DMS53 (cell line): ENCODE data around the gene GABBR2.

Experiments
- DNase-seq: peaks from one replicate; lab custom pipeline; 2025; lab: John Stamatoyannopoulos, UW

Gene GABBR2

DNA sequence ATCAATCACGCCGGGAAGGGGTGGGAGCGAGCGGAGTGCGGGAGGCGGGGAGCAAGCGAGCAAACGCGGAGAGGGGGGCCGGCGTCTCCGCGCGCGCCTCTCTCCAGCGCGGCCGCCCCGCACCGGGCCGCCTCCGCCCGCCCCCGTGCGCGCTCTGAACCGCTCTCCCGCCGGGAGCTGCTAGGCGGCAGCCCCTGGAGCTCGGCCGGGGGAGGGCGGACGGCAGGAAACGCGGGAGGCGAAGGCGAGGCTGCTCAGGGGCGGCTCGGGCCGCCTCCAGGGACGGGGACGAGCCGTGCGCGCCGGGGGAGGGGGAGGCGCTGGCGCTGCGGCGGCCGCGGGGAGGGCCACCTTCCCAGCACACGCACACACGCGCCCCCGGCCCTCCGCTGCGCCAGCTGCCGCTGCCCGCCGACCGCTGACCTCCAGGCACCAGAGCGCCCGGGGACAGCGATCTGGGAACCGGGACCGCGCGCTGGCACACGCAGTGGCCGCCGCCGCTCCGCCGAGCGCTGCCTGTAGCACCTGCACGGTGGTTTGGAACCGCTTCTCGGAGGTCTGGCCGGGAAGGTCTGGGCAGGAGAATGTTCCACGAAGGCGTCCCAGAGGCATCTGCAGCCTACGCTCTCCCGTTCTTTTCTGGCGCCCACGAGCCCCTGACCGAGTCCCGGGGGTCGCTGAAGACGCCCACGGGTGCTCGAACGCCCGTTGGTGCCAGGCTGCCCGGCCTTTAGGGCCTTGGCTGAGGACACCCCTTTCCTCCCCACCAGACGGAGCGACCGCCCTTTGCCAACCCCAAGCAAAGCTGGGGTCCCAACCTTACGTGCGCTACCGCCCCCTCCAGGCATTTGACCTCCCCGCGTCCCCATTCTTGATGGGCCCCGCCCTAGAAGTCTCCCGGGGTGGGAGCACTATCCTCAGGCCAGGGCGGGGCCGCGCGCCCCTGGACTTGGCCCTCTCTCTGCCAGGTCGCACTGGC, at the start of gene GABBR2:
GABBR2 (minus strand) TSS at position 3 of the 979 bp plus-strand sequence. CDS start 198 bp downstream, outside the sequence.
- DNase-seq, result peak; percentile 70

DNA sequence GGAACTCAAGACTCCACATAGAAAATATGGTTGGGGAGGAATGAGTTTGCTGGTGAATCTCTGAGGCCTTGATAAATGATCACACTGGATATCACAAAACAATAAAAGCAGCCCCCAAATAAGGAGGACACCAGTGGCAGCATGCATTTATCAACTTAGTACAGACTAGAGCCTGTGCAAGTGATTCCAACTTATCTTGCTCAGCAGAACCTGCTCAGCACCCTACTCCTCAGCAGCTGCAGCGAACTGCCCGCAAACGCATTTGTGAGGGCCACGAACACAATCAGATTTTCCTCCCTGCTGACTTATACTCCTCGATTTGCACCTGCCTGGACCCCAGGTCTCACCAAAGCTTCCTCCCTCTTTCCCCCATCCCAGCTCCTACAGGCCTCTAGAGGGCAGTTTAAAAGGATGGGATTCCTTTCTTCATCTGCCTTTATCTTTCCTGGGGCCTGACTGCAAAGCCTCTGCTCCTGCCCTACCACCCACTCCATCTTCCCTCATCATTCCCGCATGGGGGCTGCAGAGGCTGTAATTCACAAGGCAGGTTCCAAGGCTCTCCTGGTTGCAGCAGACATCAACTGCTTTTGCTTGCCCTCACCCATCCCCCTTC, 46.4 kb upstream of the GABBR2 start:
- DNase-seq, result no peak

DNA sequence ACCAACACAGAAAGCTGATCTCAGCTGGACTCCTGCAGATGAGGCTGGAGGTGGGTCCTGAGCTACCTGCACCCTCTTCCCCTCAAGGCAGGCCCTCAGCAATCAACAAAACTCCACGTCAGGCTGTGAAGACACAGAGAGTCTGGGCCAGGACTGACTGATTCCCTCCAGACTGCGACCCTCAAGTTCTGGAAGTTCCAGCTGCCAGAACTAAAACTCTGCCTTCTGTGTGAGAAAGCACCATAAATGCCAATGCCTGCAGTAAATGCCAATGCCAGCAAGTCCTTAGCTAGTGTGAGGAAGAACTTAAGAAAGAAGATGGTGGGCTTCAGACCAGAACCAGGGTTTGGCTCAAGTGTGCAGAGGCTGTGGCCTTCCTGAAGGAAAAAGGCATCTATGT, 42.5 kb upstream of the GABBR2 start:
- DNase-seq, result no peak

DNA sequence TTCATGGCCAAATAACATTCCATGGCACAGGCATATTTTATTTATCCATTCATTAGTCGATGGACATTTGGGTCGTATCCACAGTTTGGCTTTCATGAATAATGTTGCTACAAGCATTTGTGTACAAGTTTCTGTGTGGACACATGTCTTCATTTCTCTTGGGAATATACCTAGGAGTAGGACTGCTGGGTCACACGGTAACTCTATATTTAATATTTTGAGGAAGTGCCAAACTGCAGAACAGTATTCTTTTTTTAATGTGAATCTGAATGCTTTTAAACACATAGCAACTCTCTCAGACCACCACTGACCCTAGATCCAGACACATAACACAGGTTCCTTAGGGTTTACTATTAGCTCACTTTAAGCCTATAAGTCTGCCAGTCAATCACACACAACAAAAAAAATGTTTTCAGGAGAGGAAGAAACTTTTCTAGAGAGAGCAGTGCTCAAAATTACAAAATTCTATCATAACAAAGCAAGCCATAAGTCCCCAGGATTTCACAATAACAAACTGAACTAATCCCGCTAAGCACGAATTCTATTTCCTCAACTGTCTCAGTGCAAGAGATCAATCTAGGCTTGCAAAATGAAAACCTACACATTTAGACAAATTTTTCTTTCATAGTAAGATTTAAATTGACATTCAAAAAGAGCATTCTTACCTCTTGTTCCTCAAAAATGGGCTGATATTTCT, 41.8 kb upstream of the GABBR2 start:
- no peak for DNase-seq

DNA sequence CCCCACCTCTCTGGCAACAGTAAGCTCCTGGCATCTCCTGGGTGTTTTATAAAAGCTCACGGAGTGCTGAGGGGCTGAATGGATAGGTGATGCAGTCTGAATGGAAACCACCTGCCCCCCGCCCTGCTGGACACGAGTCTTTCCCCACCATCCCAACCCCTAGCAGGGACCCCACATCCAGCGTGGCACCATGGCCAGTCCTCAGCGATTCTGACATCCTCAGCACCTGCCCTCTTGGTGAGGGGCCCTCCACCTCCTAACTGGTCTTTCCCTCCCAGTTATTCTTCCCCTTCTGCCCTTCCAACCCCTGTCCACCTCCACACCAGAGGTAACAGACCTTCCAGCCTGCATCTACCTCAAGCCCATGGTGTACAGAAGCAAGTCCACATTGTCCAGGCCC, 38.7 kb upstream of the GABBR2 start:
- no peak for DNase-seq

DNA sequence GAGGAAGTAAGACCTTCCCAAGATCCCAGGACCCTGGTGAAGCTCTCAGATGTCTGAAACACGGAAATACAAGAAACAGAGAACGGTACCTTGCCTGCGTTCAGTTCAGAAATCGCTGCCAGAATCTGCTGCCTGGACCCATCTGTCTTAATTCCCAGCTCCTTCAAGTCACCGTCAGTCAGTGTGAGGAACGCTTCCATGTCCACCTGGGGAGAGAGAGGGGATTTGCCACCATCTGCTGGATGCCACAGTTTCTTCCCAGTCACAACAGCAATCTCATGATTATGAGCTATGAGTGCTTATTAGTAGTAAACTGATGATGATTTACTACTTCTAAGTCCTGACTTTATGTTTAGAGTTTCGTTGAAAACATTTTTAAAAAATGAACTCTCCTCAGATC, 36.7 kb upstream of the GABBR2 start:
- DNase-seq, result no peak

DNA sequence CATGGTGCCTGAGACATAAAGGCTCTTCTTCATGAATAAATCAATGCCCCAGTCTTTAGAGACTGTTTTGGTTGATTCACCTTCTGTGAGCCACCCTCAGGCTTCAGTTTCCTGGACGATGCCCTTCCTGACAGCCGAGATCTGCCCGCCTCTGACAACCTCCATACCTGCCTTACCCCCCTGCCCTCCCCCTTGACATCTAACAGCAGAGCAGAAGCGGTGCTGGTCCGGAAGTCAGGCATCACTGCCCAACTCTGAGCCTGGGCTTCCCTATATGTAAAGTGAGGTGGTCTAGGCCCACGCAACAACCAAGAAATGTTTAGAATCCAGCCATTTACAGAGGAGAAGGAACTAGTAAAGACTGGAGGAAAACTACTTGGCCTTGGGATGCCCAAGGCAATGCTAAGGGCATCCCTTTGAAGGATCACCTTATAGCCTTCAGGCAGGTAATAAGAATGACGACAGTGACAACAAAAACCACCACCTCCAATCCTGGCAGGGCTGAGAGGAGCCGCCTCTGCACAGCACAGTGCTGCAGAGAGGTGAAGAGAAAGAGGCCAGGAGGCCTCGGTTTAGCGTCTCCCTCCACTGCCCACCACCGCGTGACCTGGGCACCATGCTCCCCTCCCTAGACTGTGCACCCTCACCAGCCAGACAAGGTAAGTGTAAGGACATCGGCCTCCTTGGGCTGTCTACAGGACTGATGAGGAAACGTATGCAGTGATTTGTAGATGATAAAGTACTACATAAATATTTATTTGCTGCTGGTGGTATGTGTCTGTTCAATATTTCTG, 35.3 kb upstream of the GABBR2 start:
- no peak for DNase-seq

DNA sequence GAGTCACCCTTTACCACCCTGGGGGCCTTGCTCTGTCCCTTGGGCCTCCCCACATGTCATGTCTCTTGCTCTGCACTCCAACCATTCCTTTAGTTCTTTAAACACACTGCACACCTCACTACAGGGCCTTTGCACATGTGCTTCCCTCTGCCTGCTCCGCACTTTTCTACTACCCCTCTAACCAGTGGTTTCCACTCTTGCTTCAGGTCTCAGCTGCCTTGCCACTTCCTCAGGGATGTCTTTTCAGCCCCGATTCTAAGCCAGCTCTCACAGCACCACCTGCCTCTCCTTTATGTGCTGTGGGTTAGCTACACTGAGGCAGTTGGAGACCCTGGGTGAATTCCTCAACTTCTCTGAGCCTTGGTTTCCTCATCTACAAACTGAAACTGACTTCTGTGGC, 34.6 kb upstream of the GABBR2 start:
- DNase-seq, result no peak

DNA sequence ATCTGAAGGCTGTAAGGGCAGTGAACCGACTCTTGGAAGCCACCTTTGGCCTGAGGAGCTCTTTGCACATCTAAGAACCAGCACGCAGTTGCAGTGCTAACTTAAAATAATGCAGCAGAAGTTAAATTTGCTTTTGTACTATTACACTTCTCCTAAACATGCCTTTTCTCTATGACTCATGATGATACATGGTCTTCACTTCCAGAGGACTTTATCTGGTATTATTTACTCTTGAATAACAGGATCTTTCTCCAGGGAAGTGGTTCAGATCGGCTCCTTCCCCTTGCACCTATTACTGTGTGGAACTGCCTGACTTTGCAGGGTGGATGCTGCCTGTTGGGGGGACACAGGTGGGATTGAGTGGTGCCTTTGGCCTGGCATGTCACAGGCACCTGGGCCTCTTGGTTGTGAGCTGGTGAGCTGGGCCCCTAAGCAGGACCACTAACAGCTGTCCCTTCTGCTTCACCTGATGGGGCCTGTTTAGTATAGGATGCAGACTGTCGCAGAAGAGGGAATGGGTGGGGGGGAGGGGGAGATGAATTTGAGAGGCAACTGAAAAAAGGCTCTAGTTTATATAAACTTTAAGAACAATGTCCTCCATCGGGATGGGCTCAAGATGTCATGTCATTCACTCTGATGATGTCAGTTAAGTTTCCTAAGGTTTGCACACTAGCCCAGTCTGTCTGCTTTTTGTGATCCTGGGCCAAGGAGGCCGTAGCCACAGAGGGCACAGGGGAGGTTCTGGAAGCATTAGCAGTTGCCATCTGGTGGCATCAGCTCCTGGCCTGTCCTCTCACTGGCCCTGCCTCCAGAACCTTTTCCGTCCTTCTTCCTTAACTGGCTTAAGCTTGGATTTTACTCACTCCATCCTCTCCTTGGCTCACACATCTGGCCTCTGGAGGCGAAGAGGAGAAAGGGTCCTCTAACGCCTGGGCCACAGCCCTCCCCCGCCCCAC, 33.9 kb upstream of the GABBR2 start:
- no peak for DNase-seq

DNA sequence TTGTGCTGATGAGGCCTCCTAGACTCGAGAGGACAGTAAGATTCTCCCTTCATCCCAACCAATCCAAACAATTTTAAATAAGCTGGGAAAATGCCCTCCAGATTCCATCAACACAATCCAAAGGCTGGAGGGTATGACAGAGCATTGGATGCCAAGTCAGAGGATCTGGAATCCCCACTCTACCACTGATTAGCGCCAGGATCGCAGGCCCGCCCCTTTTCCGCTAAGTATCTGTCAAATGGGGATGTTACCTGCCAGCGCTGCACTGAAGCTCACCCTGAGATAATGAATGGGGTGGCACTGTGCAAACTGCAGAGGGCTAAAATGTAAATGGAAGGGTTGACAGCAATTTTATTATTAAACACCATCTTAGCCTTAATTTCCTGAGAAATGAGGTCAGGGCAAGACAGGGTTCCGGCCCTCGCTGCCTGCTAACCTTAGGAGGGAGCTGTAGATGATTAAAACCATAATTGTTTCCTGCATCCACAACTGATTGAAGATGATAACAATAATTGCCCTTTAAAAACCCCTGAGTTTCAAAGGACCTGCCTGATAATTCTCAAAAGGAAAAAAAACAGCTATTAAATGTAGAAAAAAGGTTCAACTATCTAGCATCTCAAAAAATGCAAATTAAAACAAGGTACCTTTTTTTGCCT, 31.6 kb upstream of the GABBR2 start:
- DNase-seq, result no peak

DNA sequence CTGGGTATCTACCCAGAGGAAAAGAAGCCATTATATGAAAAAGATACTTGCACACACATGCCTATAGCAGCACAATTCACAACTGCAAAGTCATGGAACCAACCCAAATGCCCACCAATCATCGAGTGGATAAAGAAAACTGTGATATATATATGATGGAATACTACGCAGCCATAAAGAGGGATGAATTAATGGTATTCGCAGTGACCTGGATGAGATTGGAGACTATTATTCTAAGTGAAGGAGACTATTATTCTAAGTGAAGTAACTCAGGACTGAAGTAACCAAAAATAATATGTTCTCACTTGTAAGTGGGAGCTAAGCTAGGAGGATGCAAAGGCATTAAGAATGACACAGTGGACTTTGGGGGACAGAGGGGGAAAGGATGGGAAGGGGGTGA, 30.0 kb upstream of the GABBR2 start:
- DNase-seq, result no peak

DNA sequence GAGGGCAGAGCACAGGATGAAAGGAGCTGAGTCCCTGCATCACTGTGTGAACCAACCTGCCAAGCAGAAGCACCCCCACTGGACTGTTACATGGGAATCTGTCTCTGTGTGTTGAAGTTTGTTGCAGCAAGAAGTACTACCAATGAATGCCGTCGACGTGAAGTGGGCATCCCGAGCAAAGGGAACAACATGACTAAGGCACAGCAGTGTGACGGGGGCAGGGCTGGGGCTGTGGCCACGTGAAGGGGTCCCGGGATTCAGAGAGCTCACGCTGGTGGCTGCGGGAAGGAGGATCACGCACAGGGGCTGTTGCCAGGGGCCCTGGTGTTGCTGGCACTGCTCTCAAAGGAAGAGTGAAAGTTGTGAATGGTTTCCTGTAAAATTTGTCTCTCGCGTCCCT, 27.5 kb upstream of the GABBR2 start:
- DNase-seq, result no peak

DNA sequence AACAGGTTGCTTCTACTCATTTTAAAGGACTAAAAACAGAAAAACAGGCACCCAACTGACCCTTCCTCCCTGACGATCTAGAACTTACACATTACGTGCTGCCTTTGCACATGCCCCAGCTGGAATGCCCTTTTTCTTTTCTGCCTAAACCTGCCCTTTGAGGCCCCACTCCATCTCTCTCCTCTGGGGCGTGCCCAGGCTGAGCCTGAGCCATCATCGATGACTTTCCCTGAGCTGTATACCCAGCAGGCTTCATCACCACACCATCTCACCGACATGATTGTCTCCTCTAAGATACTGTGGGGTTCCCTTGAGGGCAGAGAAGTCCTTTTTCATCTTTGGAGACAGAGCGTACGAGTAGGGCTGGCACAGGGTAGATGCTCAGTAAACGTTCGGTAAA, 24.1 kb upstream of the GABBR2 start:
- DNase-seq, result no peak

DNA sequence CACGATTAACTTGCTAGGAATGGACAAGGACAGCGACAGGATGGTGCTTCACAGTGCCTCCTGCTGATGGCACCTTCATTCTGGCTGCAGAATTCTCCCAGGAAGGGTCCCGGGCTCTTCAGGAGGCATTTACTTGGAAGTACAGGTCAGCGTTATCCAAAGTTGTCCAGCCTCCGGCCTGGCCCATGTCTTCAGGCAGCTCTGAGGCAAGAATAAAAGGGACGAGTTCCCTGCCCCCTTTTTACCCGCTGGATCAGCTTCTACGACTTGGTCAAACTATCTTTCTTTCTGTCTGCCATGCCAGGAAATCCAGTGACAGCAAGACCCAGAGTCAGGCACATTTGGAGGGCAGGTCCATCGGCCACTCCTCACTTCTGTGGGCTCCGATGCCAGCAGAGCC, 23.4 kb upstream of the GABBR2 start:
- no peak for DNase-seq

DNA sequence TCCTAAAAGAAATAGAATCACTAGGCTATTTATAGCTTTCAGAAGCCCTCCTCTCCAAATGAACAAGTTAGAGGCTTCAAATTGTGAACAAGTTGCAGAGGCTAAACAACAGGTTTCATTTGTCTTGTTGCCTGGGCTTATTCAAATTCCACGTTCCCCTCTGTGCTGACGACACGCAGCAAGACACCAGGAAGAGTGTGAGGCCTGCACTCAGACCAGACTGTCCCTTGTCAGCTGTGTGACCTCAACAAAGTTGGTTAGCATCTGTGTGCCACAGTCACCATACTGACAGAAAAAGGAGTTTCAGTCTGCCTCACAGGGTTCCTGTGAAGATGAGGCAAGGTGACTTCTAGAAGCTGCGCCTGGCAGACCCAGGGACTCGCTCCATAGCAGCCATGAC, 22.1 kb upstream of the GABBR2 start:
- DNase-seq, result no peak

DNA sequence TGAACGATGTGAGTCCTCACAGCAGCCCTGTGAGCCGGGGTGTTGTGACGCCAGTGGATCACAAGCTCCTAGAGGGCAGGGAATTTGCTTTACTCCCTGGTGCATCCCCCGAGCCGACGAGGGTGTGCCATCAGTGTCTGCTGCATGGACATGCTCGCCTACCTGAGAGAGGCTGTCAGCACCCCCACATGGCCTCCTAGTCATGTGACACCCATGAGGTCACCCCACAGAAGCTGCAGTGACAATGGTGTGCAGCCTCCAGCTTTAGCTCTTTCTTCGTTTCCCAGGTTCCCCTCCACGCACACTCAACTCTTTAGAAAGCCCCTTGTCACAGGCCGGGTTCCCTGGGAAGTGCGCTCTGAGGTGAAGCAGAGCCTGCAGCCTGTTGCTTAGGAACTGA, 19.8 kb upstream of the GABBR2 start:
- DNase-seq, result no peak

DNA sequence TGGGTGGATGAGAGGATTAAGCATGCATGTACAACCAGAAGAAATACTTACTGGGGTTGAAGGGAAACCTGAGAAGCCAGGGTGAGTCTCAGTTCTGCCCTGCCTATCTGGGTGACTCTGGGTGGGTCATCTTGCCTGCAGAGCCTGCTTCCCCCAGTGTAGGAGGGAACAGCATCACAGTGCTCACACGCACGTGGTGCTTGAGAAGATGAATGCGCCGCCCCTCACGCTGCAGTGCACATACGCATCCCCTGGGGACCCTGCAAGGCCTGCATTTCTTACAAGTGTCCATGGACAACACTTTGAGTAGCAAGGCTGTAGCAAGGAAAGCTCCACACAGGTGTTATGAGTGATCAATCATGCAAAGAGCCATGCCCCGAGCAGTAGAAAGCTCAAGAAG, 18.7 kb upstream of the GABBR2 start:
- no peak for DNase-seq

DNA sequence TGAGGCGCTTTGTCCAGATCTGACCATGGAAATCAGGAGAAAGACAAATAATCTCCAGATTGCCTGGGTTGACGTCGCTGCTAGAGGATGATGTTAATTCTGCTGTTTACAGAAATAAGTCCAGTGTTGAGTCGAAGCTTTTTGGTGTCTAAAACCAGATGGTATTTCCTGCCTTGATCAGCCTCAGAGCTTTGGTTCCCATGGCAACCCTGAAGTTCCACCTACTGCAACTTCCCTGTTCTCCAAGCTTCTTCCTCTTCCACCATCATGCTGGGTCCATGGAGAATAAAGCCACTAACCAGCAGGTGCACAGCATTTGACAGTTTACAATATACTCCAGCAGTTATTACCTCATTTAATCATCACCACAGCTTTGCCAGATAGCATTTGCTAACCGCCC, 18.0 kb upstream of the GABBR2 start:
- DNase-seq, result peak; percentile 61

DNA sequence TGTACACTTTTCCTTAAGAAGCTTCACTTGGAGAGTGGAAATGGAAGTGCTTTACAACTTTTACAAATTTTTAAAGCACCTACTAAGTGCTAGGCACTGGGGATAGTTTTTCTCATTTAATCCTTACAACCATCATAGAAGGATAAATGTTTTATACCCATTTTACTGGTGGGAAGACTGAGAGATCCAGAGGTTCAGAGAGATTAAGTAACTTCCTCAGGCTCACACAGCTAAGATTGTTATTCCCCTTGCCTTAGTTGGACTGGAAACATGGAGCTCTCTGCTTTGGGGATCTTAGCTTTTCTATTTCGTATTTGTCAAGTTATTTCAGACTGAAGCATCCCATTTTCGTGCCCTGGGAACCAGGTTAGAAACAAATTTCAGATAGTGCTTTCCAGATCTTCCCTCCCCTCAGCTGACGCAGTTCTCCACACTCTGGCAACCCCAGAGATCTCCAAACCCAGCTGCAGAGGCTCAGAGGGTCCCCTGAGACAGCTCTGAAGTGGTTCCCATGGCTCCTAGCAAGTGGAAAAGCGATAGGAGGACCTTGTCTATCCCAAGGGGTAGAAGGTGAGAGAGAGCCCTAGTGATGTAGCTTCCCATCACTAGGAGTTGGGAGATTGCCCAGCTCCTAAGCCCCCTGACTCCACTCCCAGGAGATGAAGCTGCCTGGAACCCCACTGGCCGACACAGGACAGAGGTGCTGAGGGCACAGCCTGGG, 16.2 kb upstream of the GABBR2 start:
- no peak for DNase-seq

DNA sequence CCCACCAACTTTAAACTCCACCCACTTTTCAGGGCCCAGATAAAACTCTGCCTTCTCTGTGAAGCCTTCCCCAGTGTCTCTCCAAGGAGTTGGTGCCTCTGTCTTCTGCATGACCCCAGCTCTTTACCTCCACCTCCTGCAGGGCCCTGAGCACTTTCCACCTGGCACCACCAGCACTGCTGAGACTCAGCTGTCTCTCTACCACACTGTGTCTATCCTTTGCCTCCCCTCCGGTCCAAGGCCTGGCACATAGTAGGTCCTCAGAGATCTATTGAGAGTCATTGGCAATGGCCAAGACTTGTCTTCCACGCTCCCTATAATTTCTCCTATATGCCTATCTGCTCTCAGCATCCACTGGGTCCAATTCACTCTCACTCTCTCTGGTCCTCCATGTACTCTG, 12.9 kb upstream of the GABBR2 start:
- DNase-seq, result no peak
